Measurements from ENCODE around the gene MYL1. TPM values are rescaled to one million over a fixed set of nuclear protein-coding genes. Genes with fewer than 3 reads are reported as not detected.

The MYL1 gene
- total RNA-seq, 1 donor from 2014 or later: not detected

- DNase-seq (ENCODE audit: low spot score): no peak
- H3K9me3 Mint-ChIP-seq: no peaks in the 10 kb centered on the region
- H3K27me3 Mint-ChIP-seq (ENCODE audit: low read depth): no peaks in the 10 kb centered on the region
- H3K36me3 Mint-ChIP-seq (ENCODE audit: low read depth): no peaks in the 10 kb centered on the region
- H3K27ac Mint-ChIP-seq: no peak overlapping the region
- intact Hi-C loops (cut with micrococcal nuclease): no loop called here
- H3K4me3 Mint-ChIP-seq (ENCODE audit: low read depth): no peak overlapping the region
- H3K4me1 Mint-ChIP-seq (ENCODE audit: low read depth): no peaks in the 10 kb centered on the region
Observed at GRCh38 chr2:210259687-210260086, 55.3 kb downstream of the MYL1 start.

GRCh38 chr2:210252699-210253606, 62.0 kb downstream of the MYL1 start:
- no peak for DNase-seq (ENCODE audit: low spot score)
- Mint-ChIP-seq H3K27ac (no peak overlapping the region), H3K4me1 (ENCODE audit: low read depth) (no peaks in the 10 kb centered on the region), H3K4me3 (ENCODE audit: low read depth) (no peak overlapping the region), H3K27me3 (ENCODE audit: low read depth) (peaks cover 2% of the 10 kb centered on the region), H3K36me3 (ENCODE audit: low read depth) (no peaks in the 10 kb centered on the region), H3K9me3 (no peaks in the 10 kb centered on the region)
- intact Hi-C loops (cut with micrococcal nuclease): no loop called here

GRCh38 chr2:210250622-210251021, 64.4 kb downstream of the MYL1 start:
- Mint-ChIP-seq H3K36me3 (ENCODE audit: low read depth) (no peaks in the 10 kb centered on the region), H3K27ac (no peak overlapping the region), H3K4me3 (ENCODE audit: low read depth) (no peak overlapping the region), H3K27me3 (ENCODE audit: low read depth) (peaks cover 2% of the 10 kb centered on the region), H3K9me3 (no peaks in the 10 kb centered on the region), H3K4me1 (ENCODE audit: low read depth) (no peaks in the 10 kb centered on the region)
- DNase-seq (ENCODE audit: low spot score): no peak
- intact Hi-C loops (cut with micrococcal nuclease): no loop called here

Other genes with a start within 250 kb of the MYL1 start
- 4.9 and 6.5 TPM in 2 replicates for gene KANSL1L, start 143.8 kb downstream of the MYL1 start, total RNA-seq
- gene ACADL, start 89.7 kb downstream of the MYL1 start, total RNA-seq: not detected in 2 replicates
- gene LANCL1, start 161.6 kb upstream of the MYL1 start, total RNA-seq: 35.0 and 35.1 TPM in 2 replicates
- gene CPS1, start 241.4 kb upstream of the MYL1 start, total RNA-seq: 1.2 and 1.4 TPM in 2 replicates

Measured in activated T-helper 2 cell treated with anti-CD3 and anti-CD28 coated beads, Interferon-gamma antibody, Interleukin-2, Interleukin-4, amounts not matched to agents 10 μg/mL and 5 μg/mL and 100 μg/mL, durations not matched to agents 14 hours and 24 hours and 36 hours (primary cell).